GM19099 (cell line): ENCODE data around the gene CHD6.

Experiments
- POLR2A ChIP-seq: IDR thresholded peaks from 3 replicates; pipeline ENCODE4 v1.6.1; 2011; ENCODE audit warnings: low read depth; ENCODE audit not compliant: insufficient read length; ENCODE audit errors: extremely low read depth

The CHD6 gene

GRCh38 chr20:41364236-41364855, 253.8 kb downstream of the CHD6 start:
- no peak for TF ChIP-seq POLR2A

- no peak for TF ChIP-seq POLR2A
Observed at GRCh38 chr20:41363601-41364000, 254.6 kb downstream of the CHD6 start.

- no peak for TF ChIP-seq POLR2A
Observed at GRCh38 chr20:41362748-41363140, 255.4 kb downstream of the CHD6 start.

- TF ChIP-seq POLR2A: no peak
Observed at GRCh38 chr20:41361757-41362747, 256.1 kb downstream of the CHD6 start.

GRCh38 chr20:41360831-41361756, 257.1 kb downstream of the CHD6 start:
- TF ChIP-seq POLR2A: no peak

- TF ChIP-seq POLR2A: no peak
Observed at GRCh38 chr20:41359541-41360011, 258.6 kb downstream of the CHD6 start.

- TF ChIP-seq POLR2A: no peak
Observed at GRCh38 chr20:41358717-41359116, 259.5 kb downstream of the CHD6 start.

GRCh38 chr20:41358230-41358629, 259.9 kb downstream of the CHD6 start:
- no peak for TF ChIP-seq POLR2A

GRCh38 chr20:41357424-41358163, 260.6 kb downstream of the CHD6 start:
- no peak for TF ChIP-seq POLR2A

GRCh38 chr20:41356951-41357350, 261.2 kb downstream of the CHD6 start:
- TF ChIP-seq POLR2A: no peak

GRCh38 chr20:41355598-41356203, 262.5 kb downstream of the CHD6 start:
- no peak for TF ChIP-seq POLR2A

GRCh38 chr20:41355192-41355591, 263.0 kb downstream of the CHD6 start:
- no peak for TF ChIP-seq POLR2A

- TF ChIP-seq POLR2A: no peak
Observed at GRCh38 chr20:41353530-41353929, 264.6 kb downstream of the CHD6 start.

- no peak for TF ChIP-seq POLR2A
Observed at GRCh38 chr20:41352666-41353065, 265.5 kb downstream of the CHD6 start.

GRCh38 chr20:41352106-41352505, 266.1 kb downstream of the CHD6 start:
- no peak for TF ChIP-seq POLR2A
